GM21786 (cell line): ENCODE data around the gene ANKRD1.

Experiments used
- ATAC-seq: cut with Tn5 transposase; IDR thresholded peaks from one replicate; pipeline ENCODE4 v1.9.1; 2021; ENCODE audit not compliant: unreplicated experiment

ANKRD1 gene

DNA sequence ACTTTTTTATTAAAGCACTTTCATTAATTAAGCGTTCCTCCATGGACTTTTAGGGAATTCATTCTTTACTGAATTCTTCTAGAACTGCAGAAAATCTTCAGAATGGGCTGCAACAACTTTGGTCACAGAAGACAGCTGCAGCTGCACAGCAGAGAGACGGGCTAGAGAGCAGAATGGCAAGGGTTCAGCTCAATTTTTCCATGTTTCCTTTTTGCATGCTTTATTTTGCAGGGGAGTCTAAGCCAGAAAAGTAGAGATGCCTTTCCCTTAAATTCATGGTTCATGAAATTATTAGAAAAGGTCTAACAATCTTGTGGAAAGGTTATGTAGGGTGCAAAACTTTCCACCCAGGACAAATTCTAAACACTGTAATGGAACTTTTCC, 15.4 kb upstream of the ANKRD1 start:
- no peak for ATAC-seq

DNA sequence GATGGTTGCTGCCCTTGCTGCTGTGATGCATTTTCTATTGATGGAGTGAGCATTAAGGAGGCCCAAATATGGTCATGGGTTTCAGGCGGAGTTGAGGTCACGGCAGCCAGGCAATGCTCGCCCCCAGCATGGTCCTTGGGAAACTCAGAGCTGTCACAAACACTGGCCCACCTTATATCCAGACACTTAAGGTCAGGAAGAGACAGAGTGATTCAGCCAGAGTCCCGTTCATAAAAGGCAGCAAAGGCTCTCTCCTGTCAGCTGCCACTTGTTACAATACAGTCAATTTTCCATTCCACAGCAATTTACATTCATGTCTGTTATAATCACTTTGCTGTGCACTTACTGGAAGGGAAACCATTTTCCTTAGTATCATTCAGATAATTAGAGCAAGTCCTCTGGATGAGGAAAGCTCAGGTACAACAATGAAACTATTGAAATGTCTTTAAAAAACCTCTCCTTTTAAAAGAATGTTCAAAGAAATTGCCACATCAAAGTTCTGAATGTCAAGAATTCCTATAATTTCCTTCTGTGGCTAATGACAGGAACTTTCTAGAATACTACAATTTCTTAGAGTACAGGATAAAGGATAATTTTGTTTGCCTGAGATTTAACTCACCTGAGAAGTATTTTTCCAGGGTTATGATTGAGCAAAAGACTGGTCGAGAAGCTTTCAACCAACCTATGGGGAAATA, 14.8 kb upstream of the ANKRD1 start:
- ATAC-seq: no peak

DNA sequence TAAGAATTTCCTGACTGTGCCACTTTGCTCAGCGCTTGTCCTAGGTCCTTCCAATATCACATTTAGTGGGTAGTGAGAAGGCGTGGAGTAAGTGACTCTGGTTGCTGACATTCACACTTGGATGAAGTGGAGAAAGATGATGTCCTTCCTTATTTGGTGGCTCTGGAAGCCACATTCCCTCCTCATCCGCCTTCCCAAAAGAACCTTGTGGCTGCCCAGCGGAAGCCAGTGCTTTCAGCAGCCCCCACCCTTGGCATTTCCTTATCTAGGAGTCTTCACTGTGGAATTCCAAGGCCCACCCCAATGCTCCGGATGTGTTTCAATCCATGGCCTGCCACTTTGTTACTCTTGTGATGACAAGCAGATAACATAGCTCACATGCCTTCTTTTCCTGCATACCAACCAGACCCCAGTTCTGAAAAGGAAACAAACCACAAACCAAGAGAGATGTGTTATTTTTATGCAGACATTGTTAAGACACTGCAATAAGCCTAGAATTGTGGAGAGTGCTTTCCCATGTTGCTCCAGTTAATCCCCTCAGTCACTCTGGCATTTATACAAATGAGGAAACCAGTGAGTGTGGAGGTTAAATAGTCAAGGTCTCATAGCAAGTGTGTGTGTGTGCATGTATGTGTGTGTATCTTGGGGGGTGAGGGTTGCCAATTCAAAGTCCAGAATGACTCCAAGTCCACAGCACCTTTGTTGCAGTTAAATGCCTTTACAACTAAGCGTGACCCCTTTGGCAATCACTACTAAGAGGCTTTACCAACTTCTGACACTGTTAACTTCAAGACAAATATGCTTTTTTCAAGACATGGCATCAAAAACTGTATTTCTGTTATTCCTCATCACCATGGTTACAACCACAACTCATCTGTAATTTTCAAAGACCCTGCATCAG, 10.3 kb upstream of the ANKRD1 start:
- no peak for ATAC-seq

DNA sequence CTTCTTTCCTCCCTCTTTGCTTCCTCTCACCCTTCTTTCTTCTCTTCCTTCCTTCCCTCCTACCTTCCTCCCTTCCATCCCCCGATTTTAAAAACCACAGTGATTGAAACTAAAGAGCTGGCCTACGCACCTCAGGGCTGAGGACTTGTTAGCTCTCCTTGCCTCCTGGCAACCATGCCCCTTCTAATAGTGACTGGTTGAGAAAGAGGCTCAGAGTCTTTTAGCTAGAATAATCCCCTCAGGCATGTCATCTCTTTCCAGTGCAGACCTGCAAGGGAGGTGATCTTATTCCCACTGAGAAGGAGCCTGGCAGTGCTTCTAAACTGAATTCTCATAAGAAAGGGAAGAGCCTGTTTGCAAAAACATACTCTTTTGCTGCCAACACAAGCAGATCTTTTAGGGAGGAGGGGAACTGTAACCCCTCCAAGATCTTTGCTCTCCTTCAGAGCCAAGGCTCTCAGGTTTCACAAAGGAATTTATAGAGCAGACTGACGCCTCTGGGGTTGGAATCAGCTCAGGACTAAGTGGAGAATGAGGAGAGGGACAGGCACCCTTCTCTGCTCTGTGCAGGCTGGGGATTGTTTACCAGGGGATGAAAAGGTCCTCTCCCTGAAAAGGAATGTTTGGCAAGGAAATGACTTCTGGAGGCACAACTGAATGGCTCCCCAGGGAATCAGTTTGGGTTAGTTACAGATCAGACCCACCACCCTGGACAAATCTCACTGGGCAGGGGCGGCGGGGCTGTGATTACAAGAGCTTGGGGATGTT, 9.4 kb upstream of the ANKRD1 start:
- no peak for ATAC-seq

DNA sequence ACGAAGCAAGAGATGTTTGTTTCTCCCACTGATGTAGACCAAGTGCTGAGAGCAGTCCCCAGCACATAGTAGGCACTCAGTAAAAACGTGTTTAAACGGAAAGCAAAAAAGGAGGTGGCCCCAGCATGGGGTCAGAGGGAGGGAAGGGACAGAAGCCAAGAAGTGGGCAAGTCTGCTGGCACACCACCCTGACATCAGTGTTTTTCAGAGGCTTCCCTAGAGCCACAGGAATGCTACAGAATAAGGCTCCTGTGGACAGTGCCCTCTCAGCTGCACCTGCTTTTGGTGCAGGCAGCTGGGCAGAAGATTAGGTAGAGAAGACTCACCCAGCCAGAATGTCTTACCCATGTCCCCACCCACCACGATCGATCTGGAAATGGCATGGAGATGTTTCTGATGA, 8.3 kb upstream of the ANKRD1 start:
- ATAC-seq: no peak

DNA sequence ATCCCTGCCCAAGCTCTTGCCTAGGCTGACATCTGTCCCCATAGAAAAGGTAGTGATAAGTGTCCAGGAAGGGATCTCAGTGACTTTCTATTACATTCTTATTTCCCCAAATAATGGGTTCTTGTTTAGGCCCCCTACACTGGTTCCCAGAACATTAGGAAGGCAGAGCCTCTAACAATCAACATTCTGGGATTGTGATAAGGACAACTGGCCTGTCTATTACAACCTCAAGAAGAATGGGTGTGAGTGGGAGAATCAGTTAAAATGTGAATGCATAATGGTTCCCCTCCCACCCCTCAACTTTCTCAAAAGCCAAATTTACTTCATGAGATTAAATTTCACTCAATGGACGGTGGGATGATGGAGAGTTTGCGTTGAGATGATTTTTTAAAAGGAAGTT, 6.4 kb upstream of the ANKRD1 start:
- no peak for ATAC-seq

DNA sequence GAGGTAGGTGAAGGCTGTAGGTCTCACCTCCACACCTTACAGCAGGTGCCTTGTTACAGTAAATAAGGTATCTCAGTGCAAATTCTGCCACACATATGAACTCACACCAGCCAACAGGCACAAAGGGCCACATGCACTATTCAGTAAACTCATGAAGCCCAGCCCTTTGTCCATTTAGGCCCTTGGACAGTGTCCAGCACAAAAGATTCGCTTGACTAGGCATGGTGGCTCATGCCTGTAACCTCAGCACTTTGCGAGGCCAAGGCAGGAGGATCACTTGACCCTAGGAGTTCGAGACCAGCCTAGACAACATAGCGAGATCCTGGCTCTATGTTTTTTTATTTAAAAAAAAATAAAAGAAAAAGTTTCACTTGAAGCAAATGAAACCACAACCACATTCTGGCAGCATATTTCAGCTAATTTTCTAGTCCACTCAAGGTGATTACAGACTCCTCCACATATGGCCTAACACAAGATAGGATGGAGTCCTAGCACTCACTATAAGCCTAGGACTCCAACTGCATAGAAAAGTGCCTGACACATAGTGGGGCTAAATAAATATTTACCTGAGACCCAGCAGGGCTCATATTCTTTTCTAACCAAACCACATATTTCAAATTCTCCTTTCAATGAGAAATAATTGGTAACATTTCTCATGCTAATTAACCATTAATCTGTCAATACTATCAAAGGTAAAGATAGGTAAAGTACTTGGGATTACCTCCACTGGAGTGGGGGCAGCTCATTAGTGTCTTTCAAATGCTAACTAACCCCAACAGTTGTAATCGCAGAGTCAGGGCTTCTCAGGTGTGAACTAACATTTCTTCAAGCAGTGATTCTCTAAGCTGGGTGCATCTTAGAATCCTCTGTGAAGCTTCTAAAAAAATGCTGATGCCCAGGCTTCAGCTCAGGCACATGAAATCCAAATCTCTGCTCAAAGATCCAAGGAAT, 4.5 kb upstream of the ANKRD1 start:
- no peak for ATAC-seq

DNA sequence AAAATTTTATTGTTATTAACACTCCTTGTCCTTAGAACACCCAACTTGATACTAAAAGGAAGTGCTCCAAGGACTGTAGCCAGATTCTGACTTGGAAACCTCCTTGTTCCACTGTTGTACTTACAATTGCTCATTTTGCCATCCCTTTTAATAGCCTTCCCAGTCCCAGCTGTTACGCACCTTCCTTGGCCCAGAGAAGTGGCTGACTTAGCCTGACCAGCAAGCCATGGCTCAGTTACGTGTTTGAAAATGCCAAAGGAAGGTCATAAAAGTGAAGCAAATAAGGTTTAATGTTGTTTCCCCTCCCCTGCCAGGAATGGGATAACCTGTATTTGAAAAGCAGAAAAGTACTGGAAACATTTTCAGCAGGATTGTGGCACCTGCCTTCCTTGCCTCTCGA, 3.7 kb upstream of the ANKRD1 start:
- ATAC-seq: no peak

DNA sequence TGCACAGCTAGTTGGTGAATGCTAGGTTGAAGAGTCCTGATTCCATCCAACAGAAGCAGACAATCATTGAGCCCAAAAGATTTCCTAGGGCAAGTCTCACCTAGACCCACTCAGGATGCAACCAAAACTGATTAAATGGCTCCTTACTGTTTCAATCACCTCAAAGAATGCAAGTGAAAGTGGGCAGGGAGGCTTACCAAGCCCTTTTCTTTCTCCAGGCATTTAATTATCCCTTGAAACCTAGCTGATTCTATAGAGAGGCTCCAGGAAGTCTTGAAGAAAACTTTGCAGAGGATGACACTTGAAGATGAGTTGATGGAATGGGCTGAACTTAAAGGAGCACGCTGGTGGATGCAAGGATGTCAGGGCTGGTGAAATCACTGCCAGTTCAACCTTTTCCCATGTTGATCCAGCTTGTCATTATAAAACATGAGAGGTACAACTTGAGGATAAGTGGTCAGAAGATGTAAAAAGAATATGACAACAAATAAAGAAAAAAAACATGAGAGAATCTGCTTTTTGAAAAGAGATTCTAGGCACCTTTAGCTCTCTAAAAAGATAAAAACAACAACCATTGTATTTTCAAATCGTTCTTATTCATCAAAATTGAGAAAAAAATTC, 2.3 kb upstream of the ANKRD1 start:
- ATAC-seq: no peak

DNA sequence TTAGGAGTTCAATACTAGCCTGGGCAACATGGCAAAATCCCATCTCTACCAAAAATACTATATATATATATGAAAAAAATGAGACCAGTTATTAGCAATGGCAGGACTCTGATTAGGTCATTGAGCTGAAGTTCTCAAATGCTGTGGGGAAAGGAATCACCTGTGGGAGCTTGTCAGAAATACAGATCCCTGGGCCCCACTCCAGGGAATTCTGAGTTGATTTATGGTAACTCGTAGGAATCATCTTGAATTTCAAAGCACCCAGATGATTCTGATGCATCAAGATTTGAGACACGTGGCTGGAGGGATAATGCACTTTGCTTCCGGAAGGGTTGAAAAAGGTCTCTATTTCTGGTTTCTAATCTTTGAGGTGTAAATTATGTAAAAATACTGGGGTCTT, 1.0 kb upstream of the ANKRD1 start:
- no peak for ATAC-seq

DNA sequence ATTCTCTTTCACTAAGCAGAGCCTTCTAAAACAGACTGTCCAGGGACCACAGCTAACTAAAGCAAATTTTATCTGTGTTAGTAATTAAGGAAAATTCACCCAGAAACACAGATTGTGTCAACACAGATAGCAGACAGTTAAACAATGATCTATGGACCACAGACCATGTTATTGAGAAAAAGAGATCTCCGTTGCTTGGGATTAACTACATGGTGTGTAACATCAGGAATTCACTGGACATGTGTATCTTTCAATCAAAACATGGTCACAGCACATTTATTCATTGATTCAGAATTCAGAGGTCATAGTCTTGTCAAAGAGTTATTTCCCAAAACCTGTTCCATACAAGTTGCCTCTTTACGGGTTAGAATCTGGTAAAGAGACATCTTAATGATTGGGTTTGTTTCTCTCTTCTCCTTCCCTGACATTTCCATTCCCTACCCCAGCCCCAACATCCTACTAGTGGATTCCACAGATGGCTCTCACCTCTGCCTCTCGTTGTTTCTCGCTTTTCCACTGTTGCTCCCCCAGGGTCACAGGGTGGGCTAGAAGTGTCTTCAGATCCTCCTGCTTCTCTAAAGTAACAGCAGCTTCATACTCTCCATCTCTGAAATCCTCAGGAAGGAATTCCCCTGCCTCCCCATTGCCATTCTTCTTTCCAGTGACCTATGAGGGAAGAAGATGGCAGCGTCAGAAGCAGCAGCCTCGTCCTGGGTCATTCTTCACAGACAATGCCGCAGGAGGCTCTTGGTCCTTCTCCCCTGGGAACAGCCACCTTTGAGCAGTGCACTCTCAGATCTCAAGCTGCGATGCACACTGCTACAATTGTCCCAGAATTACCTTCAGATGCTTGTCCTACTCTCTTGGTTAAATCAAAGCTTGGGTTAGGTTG, 958 bp downstream of the ANKRD1 start:
- no peak for ATAC-seq

DNA sequence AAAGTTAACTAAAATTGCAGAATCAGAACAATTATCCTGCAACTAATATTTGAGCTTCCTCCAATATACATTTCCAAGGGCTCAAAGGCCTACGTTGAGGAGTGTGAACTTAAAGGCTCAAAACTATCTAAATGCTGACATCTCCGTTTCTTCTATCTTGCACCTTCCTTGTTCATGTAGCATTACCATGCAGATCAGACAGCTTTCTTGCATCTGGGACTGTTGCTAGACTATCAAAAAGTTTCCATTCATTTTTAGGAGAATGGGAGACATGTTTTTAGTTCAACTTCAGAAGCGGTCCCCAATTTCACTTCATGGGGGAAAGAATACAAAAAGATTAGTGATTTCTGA, 2.9 kb downstream of the ANKRD1 start:
- ATAC-seq: no peak

DNA sequence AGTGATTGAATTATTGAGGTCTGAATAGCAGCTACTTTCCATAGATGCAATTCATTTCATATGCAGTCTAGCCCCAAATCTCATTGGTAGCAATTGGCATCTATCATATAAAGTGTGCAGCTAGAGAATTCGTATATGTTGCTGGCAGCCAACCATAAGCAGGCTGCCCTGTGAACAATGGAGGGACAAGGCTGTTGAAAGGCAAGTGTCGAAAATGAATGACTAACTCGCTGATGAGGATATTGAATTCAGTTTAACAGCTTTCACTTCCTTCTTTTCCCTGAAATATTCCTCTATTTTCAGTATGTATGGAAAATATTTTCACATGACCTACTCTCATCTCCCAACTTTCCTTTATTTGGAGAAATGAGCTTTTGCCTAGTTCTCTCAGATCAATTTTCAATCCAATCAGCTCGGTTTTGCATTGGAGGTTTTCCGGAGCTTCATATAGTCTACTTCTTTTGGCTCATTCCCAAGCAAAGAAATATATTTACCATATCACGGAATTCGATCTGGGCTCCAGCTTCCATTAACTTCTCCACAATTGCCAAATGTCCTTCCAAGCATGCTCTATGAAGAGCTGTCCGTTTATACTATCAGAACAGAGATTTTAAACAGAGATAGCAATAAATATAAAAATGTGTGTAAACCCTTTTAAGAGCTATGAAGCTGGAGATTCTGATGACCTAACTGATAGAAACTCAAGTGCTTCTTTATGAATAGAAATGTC, 3.5 kb downstream of the ANKRD1 start:
- no peak for ATAC-seq

DNA sequence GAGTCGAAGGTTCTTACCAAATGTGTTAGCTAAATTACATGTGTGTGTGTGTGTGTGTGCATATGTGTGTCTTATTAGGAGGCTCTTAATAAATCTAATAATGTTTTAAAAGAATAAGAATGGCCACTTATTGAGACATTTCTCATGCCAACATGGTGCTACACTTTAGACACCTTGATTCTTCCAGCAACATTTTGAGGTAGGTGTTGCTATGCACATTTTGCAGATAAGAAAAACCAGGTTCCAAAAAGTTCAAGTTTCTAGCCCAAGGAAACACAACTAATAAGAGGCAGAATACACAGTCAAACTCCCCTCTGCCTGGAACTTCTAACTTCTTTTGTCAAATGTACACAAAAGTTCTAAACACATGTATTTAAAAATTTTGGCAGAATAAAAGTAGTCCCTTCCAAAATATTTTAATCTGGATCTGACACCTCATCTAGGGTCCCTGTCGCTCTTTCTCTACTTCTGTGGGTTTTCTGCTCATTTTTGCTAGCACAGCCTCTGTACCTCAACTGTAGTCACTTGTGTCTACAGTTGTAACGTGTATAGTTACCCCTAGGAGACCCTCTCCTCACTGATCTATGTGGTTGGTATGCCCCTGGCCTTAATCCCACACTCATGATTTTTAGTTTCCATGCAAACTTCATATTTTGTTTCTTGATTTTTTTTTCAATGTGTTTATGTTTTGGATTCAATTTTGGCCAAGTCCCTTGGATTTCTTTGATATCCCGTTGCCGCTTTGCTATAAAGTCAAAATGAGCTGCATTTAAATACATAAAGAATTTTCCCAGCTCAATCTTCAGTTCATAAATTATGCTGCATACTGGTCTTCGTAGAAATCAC, 4.3 kb downstream of the ANKRD1 start:
- no peak for ATAC-seq

DNA sequence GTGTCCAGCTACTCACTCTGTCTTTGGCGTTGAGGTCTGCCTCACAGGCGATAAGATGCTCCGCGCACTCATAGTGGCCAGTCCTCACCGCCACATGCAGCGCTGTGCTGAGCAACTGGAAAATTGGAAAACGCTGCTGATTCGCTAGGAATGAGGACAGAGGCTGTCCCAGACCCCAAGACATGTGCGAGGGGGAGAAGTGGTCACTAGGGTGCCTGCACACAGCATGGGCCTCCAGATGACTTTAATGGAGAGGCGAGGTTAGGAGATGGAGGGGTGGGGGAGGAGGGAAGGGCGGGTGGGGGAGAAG, 5.2 kb downstream of the ANKRD1 start:
- no peak for ATAC-seq

DNA sequence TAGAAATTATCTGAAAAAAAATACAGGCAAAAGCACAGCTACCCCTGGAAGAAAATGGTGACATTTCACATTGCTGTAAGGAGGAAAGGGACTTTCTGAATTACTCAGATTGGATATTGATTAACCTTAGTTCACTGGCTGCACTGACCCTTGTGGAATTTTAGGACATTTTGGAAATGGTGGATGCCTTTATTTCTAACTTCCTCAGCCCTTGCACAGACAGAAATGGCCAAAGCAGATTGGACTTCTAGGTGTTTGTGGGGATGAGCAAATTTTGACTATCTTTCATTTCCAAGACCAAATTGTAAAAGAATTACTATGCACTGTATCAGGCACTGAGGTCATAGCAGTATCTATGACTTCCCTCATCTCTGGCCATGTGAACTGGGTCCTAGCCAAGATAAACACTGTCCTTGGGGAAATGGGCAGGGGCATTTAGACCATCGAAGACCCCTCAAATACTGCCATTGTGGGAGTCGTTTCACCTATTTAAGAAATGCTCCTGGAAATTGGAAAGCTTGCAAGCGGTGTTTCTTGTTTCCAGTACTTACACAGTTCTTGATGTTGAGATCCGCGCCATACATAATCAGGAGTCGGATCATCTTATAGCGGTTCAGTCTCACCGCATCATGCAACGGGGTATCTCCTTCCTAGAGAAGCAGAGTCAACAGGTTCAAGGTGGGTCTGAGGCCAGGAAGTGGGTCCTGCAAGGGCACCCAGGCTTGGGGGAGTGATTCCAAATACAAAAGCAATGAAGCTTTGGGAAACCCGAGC, 5.7 kb downstream of the ANKRD1 start:
- ATAC-seq: no peak

DNA sequence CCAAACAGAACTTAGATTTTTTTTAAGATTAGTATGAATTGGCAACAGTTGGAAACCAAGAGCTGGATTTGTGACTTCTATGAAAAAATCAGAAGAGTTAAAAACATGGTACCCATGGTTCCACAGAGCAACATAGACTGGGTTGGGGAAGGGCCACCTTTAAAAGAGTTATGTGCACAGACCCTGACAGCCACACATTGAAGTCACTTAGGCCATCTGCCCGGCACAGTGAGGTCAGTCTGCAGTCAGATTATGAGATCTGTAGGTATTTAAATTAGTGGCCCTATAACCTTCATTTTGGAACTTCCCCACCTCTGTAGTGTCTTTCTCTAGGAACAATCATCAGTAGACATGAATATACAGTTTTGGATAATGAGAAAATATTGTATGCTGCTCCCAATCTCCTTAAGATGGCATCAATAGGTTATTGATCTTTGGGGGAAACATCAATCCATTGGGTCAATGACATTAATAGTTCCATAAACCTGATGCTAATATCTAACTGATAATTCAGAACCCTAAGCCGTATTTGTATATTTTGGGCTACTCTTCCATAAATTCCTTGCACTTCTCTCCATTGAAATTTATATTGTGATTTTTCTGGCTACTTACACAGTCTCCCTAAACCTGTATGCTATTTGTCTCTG, 7.0 kb downstream of the ANKRD1 start:
- ATAC-seq: no peak
